WTC11 (cell line): Measurements from ENCODE around the gene DNAAF2.

Experiments
- ATF3 ChIP-seq: sonication (generic); formaldehyde crosslinking; conservative IDR thresholded peaks from 2 replicates; pipeline ENCODE4 v1.8.1; 2022; ENCODE audit warnings: mild to moderate bottlenecking, missing genetic modification reagents
- JAZF1 ChIP-seq: fragments of 250-450 bp; sonication (Bioruptor Pico); IDR thresholded peaks from 2 replicates; pipeline ENCODE4 v1.9.0; 2021; ENCODE audit warnings: moderate library complexity, mild to moderate bottlenecking, inconsistent platforms
- TCF7 ChIP-seq: sonication (generic); formaldehyde crosslinking; IDR thresholded peaks from 2 replicates; pipeline ENCODE4 v1.8.0; 2022; ENCODE audit warnings: mild to moderate bottlenecking, low read depth, missing genetic modification reagents, moderate library complexity
- ZNF219 ChIP-seq: sonication (generic); formaldehyde crosslinking; IDR thresholded peaks from 2 replicates; pipeline ENCODE4 v1.8.0; 2023; ENCODE audit warnings: missing genetic modification reagents, mild to moderate bottlenecking, borderline replicate concordance
- TF ChIP-seq, protein P1 (sequence below): sonication (generic); formaldehyde crosslinking; IDR thresholded peaks from 2 replicates; pipeline ENCODE4 v1.8.0; 2022; ENCODE audit warnings: mild to moderate bottlenecking, missing genetic modification reagents
- TF ChIP-seq, protein P2 (sequence below): fragments of 200-600 bp; IDR thresholded peaks from 2 replicates; pipeline ENCODE4 v1.8.0; 2022; ENCODE audit warnings: antibody characterized with exemption
- TF ChIP-seq, protein P3 (sequence below): sonication (generic); formaldehyde crosslinking; IDR thresholded peaks from 2 replicates; pipeline ENCODE4 v1.8.0; 2022; ENCODE audit warnings: missing genetic modification reagents
- TF ChIP-seq, protein P4 (sequence below): sonication (generic); formaldehyde crosslinking; IDR thresholded peaks from 2 replicates; pipeline ENCODE4 v1.8.1; 2022; ENCODE audit warnings: low read depth, missing genetic modification reagents, borderline replicate concordance

- TF ChIP-seq, protein P1, sequence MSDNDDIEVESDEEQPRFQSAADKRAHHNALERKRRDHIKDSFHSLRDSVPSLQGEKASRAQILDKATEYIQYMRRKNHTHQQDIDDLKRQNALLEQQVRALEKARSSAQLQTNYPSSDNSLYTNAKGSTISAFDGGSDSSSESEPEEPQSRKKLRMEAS (CRISPR knock-in tag), result no peak
- TF ChIP-seq, protein P2, sequence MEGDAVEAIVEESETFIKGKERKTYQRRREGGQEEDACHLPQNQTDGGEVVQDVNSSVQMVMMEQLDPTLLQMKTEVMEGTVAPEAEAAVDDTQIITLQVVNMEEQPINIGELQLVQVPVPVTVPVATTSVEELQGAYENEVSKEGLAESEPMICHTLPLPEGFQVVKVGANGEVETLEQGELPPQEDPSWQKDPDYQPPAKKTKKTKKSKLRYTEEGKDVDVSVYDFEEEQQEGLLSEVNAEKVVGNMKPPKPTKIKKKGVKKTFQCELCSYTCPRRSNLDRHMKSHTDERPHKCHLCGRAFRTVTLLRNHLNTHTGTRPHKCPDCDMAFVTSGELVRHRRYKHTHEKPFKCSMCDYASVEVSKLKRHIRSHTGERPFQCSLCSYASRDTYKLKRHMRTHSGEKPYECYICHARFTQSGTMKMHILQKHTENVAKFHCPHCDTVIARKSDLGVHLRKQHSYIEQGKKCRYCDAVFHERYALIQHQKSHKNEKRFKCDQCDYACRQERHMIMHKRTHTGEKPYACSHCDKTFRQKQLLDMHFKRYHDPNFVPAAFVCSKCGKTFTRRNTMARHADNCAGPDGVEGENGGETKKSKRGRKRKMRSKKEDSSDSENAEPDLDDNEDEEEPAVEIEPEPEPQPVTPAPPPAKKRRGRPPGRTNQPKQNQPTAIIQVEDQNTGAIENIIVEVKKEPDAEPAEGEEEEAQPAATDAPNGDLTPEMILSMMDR, result no peak
- TF ChIP-seq JAZF1 (CRISPR knock-in tag), result no peak
- TF ChIP-seq, protein P3, sequence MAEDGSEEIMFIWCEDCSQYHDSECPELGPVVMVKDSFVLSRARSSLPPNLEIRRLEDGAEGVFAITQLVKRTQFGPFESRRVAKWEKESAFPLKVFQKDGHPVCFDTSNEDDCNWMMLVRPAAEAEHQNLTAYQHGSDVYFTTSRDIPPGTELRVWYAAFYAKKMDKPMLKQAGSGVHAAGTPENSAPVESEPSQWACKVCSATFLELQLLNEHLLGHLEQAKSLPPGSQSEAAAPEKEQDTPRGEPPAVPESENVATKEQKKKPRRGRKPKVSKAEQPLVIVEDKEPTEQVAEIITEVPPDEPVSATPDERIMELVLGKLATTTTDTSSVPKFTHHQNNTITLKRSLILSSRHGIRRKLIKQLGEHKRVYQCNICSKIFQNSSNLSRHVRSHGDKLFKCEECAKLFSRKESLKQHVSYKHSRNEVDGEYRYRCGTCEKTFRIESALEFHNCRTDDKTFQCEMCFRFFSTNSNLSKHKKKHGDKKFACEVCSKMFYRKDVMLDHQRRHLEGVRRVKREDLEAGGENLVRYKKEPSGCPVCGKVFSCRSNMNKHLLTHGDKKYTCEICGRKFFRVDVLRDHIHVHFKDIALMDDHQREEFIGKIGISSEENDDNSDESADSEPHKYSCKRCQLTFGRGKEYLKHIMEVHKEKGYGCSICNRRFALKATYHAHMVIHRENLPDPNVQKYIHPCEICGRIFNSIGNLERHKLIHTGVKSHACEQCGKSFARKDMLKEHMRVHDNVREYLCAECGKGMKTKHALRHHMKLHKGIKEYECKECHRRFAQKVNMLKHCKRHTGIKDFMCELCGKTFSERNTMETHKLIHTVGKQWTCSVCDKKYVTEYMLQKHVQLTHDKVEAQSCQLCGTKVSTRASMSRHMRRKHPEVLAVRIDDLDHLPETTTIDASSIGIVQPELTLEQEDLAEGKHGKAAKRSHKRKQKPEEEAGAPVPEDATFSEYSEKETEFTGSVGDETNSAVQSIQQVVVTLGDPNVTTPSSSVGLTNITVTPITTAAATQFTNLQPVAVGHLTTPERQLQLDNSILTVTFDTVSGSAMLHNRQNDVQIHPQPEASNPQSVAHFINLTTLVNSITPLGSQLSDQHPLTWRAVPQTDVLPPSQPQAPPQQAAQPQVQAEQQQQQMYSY (CRISPR knock-in tag), result no peak
- no peak for TF ChIP-seq TCF7 (CRISPR knock-in tag)
- TF ChIP-seq, protein P4, sequence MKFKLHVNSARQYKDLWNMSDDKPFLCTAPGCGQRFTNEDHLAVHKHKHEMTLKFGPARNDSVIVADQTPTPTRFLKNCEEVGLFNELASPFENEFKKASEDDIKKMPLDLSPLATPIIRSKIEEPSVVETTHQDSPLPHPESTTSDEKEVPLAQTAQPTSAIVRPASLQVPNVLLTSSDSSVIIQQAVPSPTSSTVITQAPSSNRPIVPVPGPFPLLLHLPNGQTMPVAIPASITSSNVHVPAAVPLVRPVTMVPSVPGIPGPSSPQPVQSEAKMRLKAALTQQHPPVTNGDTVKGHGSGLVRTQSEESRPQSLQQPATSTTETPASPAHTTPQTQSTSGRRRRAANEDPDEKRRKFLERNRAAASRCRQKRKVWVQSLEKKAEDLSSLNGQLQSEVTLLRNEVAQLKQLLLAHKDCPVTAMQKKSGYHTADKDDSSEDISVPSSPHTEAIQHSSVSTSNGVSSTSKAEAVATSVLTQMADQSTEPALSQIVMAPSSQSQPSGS (CRISPR knock-in tag), result no peak
- TF ChIP-seq ATF3 (CRISPR knock-in tag), result no peak
- no peak for TF ChIP-seq ZNF219 (CRISPR knock-in tag)
Measured at GRCh38 chr14:49677643-49678042, 42.6 kb upstream of the DNAAF2 start.
